ENCODE results near the gene THRB.
A peak's percentile ranks its signal among the peaks of the same experiment; 100 is the strongest.

The THRB gene

GRCh38 chr3:24512564-24513197, 18.0 kb upstream of the THRB start:
- DNase-seq (ENCODE audit: low read depth, low spot score): no peak

DNA sequence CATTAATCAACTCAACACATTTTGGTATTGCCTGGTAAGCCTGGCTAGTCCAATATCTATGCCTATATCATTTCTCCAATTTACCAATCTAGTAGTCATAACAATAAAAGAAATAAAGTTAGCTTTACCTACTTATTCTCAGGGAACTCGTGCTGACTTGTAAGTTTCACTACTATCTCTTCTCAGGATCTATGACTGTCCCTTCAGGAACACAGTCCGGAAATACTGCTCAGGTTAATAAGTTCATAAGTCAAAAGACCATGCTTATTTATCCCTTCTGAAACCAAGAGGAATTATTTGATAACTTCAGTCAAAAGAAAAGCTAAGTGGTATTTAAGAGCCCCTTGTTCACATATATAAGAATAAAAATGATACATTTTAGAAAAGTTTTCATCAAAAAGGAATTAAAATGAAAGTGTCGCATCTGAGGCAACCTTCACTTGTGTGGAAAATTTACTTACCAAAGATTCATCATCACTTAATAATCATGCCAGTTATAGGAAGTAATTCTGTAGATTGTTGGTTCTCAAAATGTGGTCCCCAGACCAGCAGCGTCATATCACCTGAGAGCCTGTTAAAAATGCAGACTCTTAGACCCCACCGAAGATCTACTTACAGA, 15.5 kb upstream of the THRB start:
- no peak for DNase-seq (ENCODE audit: low read depth, low spot score)

DNA sequence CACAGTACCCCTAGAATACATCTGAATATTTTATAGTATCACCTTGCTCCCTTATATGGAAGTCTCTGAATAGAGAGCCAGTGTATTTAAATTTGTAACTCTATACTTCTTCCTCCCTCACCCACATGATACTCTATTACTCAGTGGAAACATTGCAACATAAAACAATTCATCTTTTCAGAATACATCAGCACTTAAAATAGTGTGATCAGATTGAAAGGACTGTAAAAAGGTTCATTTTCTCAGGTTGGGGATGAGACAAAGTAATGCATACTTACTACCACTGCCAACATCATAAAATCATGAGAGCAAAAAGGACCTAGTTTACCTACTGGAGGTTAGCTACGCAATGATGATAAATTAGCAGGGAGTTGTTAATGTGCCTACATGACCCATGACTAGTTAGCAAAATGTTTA, 13.8 kb upstream of the THRB start:
- DNase-seq (ENCODE audit: low read depth, low spot score): no peak

DNA sequence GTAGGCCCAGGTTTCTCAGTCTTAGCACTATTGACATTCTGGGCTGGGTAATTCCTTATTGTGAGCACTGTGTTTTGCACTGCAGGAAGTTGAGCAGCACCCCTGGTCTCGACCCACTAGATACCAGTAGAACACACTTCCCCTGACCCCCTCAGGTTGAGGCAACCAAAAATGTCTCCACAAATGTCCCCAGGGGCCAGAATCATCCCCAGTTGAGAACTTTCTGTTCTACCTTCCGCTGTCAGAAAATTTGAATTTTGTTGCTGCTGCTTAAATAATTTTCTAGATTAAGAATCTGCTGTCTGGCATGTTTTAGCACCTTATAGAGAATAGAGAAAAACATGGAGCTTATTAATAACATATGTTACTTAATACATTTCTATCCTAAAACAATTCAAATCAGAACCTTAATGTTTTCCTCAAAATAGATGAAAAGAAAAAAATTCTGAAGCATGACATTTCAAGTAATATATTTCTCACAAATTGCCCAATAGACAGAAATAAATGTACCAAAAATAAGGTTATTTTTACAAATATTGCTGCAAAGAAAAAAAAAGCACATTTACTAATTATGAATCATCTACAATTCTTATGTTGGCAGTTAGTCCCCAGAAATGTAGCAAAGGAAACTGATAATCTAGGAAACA, 13.2 kb upstream of the THRB start:
- DNase-seq (ENCODE audit: low read depth, low spot score): no peak

- DNase-seq (ENCODE audit: low read depth, low spot score): no peak
Observed at GRCh38 chr3:24506966-24507775, 12.5 kb upstream of the THRB start.

GRCh38 chr3:24505691-24506550, 11.3 kb upstream of the THRB start:
- DNase-seq (ENCODE audit: low read depth, low spot score): no peak

DNA sequence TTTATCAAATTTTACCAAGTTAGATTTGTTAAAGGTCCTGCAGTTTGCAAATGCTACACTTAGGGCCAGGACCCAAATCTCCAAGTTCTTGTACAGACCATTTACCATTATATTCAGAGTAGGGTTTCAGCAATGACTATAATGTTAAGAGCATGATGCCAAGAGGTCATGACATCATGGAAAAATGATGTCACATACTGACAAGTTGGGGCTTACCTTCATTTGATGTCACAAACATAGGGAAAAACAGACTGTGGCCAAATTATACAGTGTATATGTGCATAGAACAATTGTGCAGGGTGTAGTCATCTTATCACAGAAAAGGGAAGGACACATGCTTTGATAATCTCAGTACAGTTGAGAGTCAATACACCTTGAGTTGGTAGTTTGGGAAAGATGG, 10.1 kb upstream of the THRB start:
- no peak for DNase-seq (ENCODE audit: low read depth, low spot score)

GRCh38 chr3:24503616-24504113, 9.0 kb upstream of the THRB start:
- no peak for DNase-seq (ENCODE audit: low read depth, low spot score)

DNA sequence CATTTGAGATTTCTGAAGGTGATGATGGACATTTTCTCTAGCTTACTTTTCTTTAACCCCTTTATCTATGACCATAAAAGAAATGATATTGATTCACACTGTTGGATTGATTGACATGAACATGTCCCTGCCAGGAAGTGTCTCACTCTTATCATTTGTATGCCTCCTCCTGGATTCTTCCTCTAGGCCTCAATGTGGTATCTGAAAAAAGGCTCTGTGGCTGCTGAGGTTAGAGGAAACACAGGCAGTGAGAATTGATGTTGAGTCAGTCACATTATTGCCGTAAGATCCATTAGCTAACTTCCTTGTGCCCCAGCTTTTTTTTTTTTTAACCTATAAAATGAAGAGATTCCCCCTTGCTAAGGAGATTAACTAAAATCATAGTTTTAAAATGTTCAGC, 8.0 kb upstream of the THRB start:
- peak; percentile 33 for DNase-seq (ENCODE audit: low read depth, low spot score)

DNA sequence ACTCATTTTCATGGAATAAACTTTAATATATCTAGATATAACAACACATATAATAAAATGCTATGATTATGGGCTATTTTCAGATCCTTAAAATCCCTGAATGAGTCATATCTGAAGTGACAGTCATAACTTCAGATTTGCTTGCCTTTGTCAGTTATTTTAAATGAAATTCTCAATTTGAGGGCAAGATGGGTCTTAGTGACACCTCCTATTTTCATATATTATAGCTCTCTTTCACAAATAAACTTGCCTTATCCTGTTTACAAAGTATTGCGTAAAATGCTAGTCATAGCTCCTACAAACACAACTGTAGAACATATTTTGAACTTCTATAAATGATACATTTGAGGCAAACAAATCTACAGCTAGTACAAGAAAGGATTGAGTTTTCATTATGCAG, 6.2 kb upstream of the THRB start:
- no peak for DNase-seq (ENCODE audit: low read depth, low spot score)

DNA sequence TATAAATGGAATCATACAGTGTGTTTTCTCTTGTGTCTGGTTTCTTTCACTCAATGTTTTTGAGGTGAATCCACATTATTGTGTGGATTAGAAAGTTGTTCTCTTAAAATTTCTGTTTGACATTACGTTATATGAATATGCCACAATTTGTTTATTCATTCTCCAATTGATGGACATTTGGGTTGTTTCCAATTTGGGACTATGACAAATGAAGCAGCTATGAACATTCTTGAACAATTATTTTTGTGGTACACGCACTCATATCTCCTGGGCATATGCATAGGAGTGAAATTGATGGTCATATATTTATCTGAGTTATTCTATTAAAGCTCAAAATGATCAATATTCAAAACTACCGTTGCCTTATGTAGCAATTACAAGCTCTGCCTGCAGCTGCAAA, 5.3 kb upstream of the THRB start:
- DNase-seq (ENCODE audit: low read depth, low spot score): no peak

DNA sequence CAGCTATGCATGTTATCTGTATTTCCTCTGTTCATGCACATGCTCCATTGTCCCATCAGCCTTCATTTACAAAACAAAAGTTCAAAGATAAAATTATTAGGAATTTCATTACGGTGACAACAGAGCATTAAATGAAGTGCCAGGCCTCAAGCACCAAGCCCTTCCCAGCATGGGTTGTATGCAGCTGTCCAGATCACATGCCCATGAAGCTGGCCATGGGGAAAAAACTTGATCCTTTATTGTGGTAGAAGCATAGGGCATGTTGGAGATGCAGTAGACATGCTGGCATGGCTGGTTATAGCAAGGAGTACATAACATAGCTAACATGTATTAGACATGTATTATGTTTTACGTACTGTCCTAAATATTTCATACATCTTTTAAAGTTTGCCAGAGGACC, 4.1 kb upstream of the THRB start:
- DNase-seq (ENCODE audit: low read depth, low spot score): no peak

DNA sequence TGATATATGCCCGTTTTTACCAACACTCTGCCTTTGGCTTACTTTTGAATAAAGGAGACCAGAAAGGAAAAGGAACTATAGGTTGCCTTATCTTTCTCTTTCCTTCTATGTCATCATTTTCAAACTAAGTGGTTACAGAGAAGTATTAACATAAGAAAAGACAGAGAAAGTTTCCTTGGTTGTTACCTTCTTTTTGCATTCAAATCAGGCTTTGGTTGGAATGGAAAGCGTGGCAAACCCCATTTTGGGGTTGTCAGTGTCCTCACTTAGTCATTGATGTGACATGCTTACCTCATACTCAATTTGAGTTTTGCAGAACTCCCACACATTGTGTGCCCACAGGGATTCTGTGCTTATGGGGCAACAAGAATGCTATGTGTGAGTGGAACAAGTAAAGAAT, 3.7 kb upstream of the THRB start:
- no peak for DNase-seq (ENCODE audit: low read depth, low spot score)

- no peak for DNase-seq (ENCODE audit: low read depth, low spot score)
Observed at GRCh38 chr3:24497942-24498341, 3.3 kb upstream of the THRB start.

DNA sequence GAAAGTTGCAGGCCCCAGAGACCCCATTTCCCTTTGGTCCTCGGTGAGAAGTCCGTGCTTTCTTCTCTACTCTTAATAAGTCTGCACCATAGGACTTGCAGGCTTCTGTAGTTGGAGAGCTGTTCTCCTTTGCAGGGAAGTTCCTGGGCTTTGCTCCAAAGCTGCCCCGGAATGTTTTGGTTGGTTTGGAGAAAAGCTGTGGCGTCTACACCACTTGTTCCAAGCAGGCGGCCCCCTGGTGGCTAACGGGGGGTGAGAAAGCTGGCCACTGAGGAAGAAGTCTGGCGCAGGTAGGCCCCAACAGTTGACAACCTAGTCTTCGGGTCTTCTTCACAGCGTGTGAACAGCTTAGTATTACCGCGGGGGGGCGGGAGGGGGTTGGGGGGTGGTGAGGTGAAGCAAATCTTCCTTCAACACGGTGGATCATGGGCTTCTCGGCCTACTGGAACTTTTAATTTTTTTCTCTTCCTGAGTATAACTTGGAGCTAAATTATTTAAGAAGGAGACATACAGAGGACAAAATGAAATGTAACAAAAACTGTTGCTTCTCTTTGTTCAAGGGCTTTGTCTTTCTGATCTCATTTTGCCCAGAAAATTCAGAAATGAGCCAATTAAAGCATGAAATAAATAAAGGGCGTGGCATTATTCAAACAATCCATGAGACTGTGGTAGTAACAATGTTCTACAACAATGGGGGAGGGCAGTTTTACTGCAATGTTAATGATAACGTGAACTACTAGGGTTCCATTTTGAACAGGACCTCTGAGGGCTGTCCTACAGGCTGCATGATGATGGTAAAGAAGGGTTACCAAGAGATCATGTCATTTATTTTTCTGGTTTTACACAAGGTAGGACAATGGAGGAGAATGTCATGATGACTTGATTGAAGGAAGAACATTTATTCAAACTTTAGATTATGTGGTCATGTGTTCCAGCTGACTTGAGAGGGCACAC, 2.2 kb upstream of the THRB start:
- DNase-seq (ENCODE audit: low read depth, low spot score): peak; percentile 92

GRCh38 chr3:24495326-24495994, 810 bp upstream of the THRB start:
- peak; percentile 29 for DNase-seq (ENCODE audit: low read depth, low spot score)

DNA sequence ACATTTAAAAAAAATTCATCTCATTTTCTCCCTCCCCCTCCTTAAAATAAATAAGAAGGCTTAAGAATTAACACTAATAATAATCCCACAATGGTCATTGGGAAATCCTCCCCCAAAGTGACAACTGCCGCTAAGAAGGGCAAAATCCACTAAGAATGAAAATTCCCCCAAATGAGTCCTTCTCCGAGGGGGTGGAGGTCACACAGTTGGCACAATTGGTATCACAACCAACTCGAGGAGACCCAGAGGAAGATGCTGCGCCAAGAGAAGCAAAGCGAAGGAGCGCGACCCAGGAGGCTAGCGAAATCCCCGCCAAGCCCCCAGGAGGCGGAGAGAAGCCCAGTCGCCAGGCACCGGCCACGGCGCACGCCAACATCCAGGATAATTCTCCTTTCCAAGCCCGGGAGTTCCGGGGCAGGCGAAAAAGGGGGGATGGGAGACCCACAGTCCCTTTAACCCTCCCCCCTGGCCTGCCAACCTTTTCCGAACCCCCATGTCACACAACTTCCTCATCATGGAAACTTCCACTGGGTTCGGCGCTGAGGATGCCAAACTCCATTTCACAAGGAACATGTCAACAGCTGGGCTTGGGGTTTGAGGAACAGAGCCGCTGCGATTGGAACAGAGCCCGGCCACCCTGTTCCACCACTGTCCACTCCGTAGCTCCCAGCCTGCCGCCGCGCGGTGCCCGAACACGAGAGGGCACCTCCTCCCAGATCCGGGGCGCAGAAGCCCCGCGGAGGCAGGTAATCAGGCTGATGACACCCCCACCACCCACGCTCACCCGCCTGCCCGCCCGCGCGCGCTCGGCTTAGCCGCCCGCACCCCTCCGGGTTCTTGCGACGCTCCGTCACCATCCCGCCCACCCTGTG, 668 bp downstream of the THRB start:
- peak; percentile 40 for DNase-seq (ENCODE audit: low read depth, low spot score)

GRCh38 chr3:24492971-24493551, 1.6 kb downstream of the THRB start:
- DNase-seq (ENCODE audit: low read depth, low spot score): no peak

Data from astrocyte of the hippocampus (primary cell).